ENCODE results near the gene SMARCD3.

Gene SMARCD3

GRCh38 chr7:151197932-151198331, 50.6 kb downstream of the SMARCD3 start:
- no peaks in the 10 kb centered on the region for H3K9me3 Mint-ChIP-seq
- H3K27me3 Mint-ChIP-seq (ENCODE audit: low read depth), result peaks cover 13% of the 10 kb centered on the region
- H3K27ac Mint-ChIP-seq, result no peak overlapping the region
- H3K4me3 Mint-ChIP-seq, result no peak overlapping the region
- H3K4me1 Mint-ChIP-seq, result no peaks in the 10 kb centered on the region
- H3K36me3 Mint-ChIP-seq (ENCODE audit: low read depth), result no peaks in the 10 kb centered on the region
- TF ChIP-seq, protein P1, sequence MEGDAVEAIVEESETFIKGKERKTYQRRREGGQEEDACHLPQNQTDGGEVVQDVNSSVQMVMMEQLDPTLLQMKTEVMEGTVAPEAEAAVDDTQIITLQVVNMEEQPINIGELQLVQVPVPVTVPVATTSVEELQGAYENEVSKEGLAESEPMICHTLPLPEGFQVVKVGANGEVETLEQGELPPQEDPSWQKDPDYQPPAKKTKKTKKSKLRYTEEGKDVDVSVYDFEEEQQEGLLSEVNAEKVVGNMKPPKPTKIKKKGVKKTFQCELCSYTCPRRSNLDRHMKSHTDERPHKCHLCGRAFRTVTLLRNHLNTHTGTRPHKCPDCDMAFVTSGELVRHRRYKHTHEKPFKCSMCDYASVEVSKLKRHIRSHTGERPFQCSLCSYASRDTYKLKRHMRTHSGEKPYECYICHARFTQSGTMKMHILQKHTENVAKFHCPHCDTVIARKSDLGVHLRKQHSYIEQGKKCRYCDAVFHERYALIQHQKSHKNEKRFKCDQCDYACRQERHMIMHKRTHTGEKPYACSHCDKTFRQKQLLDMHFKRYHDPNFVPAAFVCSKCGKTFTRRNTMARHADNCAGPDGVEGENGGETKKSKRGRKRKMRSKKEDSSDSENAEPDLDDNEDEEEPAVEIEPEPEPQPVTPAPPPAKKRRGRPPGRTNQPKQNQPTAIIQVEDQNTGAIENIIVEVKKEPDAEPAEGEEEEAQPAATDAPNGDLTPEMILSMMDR (IDR thresholded peaks at IDR 0.05; ENCODE audit: unreplicated experiment in 3 of 3), result no peak

DNA sequence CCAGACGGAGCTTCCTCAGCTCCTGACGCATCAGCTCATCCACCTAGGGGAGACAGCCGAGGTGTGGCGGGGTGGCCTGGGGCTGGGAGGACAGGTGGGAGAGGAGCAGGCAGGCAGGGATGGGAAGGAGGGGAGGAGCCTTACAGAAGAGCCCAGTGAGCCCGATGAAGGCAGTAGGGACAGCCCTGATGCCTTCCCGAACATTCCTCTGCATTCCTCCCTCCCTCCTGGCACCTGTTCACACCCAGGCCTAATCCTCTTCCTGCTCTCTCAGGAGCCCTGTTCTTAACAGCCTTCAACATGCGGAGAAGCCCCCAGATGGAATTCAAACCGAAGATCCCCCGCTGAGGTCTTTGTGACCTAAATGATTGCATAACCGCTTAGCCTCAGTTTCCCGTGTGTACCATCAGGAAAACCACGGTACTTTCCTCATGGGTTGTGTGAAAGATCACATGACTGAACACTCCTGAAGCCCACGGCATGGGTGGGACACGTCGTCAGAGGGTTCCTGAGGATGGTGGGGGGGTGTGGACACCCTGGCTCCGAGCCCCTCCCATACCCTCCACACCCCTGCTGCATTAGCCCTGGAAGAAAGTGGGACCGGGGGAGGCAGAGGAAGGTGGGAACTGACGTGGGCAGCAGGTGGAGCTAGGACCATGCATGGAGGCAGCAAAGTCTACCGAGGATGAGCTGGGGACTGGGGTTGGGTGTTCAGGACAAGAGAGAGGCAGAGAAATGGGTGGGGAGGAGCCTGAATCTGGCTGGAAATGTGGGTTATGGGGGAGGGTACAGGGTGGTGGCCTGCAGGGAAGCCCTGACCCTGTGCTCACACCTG, 52.7 kb downstream of the SMARCD3 start:
- peaks cover 17% of the 10 kb centered on the region for H3K27me3 Mint-ChIP-seq (ENCODE audit: low read depth)
- TF ChIP-seq, protein P1 (IDR thresholded peaks at IDR 0.05; ENCODE audit: unreplicated experiment in 3 of 3), result no peak
- H3K4me3 Mint-ChIP-seq, result no peak overlapping the region
- H3K4me1 Mint-ChIP-seq, result no peaks in the 10 kb centered on the region
- no peaks in the 10 kb centered on the region for H3K9me3 Mint-ChIP-seq
- H3K36me3 Mint-ChIP-seq (ENCODE audit: low read depth), result no peaks in the 10 kb centered on the region
- H3K27ac Mint-ChIP-seq, result no peak overlapping the region

- Mint-ChIP-seq H3K9me3 (no peaks in the 10 kb centered on the region), H3K27me3 (ENCODE audit: low read depth) (peaks cover 30% of the 10 kb centered on the region), H3K27ac (no peak overlapping the region), H3K36me3 (ENCODE audit: low read depth) (no peaks in the 10 kb centered on the region), H3K4me1 (no peaks in the 10 kb centered on the region), H3K4me3 (no peak overlapping the region)
- TF ChIP-seq, protein P1 (IDR thresholded peaks at IDR 0.05; ENCODE audit: unreplicated experiment in 3 of 3), result no peak
Measured at GRCh38 chr7:151194188-151194587, 54.3 kb downstream of the SMARCD3 start.

DNA sequence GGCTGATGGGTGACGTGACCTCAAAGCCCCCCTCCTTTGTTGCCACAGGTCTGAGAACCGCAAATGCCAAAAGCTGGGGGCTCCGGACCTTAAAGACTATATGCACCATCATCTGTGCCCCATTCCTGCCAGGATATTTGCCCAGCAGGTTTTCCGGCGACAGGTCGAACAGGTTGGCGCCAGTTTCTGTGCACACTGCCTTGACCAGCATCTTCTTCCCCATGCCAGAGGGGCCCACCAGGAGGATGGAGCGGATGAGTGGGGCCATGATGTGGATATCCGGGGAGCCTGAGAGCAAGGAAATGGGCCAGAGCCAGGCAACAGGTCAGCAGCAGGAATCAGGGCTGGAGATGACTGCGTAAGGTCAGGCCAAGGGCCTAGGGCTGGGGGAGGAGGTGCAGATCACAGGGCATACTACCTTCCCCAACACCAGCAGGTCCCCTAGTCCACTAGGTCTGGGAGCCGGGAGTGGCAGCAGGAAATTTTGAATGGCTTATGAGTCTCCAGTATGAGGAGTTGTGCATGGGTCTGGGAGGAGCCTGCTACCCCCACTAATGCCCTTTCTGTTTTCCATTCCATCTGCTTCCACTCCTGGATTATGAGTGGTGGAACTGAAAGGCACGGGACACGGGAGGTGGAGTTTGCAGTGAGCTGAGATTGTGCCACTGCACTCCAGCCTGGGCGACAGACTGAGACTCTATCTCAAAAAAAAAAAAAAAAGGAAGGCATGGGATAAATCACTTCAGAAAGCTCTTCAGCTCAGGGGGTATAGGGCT, 55.1 kb downstream of the SMARCD3 start:
- TF ChIP-seq, protein P1 (IDR thresholded peaks at IDR 0.05; ENCODE audit: unreplicated experiment in 3 of 3), result no peak
- Mint-ChIP-seq H3K27me3 (ENCODE audit: low read depth) (peaks cover 31% of the 10 kb centered on the region), H3K27ac (no peak overlapping the region), H3K4me1 (no peaks in the 10 kb centered on the region), H3K36me3 (ENCODE audit: low read depth) (no peaks in the 10 kb centered on the region), H3K4me3 (no peak overlapping the region), H3K9me3 (no peaks in the 10 kb centered on the region)

- H3K36me3 Mint-ChIP-seq (ENCODE audit: low read depth), result no peaks in the 10 kb centered on the region
- H3K9me3 Mint-ChIP-seq, result no peaks in the 10 kb centered on the region
- H3K27ac Mint-ChIP-seq, result no peak overlapping the region
- H3K27me3 Mint-ChIP-seq (ENCODE audit: low read depth), result peaks cover 34% of the 10 kb centered on the region
- H3K4me1 Mint-ChIP-seq, result peaks cover 4% of the 10 kb centered on the region
- no peak overlapping the region for H3K4me3 Mint-ChIP-seq
- TF ChIP-seq, protein P1 (IDR thresholded peaks at IDR 0.05; ENCODE audit: unreplicated experiment in 3 of 3), result no peak
Measured at GRCh38 chr7:151192002-151192539, 56.4 kb downstream of the SMARCD3 start.

Measured in nephron (organoid).